Dedifferentiated amniotic fluid mesenchymal stem cell (primary cell): ENCODE data around the gene SMIM15.
A peak's percentile ranks its signal among the peaks of the same experiment; 100 is the strongest.
"Not testable (repeated sequence)": the region's sequence is repeated elsewhere in the genome, so short reads cannot be mapped to it uniquely, and the experiment has no call there.

Experiments
- DNase-seq: peaks from one replicate; pipeline ENCODE4 v3.0.0-alpha.2; 2016; ENCODE audit errors: extremely low spot score

SMIM15 gene, protein sequence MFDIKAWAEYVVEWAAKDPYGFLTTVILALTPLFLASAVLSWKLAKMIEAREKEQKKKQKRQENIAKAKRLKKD

DNA sequence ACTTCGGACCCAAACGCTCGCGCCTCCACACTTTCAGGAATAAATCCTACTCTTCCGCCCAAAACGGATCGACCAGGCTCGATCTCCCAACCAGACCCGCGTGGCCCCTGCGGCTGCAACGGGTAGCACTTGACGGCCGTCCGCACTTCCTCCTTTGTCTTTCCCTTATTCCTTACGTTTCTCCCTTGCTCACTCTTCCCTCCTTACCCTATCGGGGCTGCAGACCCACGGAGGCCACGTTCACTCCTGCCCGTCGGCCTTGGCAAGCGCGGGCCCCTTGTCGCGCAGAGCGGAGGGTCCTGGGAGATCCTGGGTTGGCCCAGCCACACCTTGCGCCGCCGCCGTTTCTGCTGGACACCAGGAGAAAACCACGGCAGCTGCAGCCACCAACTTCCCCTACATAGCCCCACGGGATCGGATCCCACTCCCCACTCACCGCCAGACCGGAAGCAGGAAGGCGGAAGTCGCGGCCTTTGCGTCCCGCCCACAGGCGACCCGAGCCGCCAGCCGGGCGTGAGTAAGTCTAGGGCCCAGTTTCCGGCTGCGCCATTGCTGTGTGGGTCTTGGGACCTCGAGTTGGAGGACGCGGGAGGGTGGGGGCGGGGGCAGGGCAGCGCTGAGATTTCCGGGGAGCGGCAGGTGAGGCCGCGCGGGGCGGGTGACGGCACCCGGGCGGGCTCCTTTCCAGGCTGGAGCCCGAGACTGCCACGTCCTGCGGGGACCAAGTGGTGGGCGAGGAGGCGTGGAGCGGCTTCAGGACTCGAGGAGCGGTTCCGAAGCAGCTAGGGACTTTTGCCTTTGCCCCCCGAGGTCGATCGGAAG is at the start of gene SMIM15:
Gene SMIM15 (minus strand): TSS at position 459 of the 822 bp plus-strand sequence. CDS start 2,297 bp downstream, outside the sequence.
- peak; percentile 78 for DNase-seq

DNA sequence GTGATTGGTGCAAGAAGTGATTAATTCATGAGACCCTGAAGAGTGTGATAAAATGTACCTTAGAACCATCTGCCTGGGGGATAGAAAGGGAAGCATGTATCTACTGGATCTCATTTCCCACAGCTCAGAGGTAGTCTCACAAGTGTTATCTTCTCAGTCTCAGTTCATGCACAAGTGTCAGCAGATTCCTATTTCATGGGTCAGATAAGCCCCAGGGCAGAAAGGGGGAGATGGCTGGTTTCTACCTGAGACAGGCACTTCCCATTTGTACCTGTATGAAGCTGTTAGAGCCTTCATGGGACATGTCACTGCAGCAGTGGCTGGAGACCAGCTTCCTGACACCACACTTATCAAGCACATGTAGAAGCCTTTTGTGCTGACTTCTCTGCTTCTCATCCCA is 45.6 kb upstream of the SMIM15 start:
- DNase-seq = no peak

GRCh38 chr5:61205013-61205412 is 42.7 kb upstream of the SMIM15 start:
- DNase-seq = no peak

- no peak for DNase-seq
Measured at GRCh38 chr5:61202213-61202612, 39.9 kb upstream of the SMIM15 start.

DNA sequence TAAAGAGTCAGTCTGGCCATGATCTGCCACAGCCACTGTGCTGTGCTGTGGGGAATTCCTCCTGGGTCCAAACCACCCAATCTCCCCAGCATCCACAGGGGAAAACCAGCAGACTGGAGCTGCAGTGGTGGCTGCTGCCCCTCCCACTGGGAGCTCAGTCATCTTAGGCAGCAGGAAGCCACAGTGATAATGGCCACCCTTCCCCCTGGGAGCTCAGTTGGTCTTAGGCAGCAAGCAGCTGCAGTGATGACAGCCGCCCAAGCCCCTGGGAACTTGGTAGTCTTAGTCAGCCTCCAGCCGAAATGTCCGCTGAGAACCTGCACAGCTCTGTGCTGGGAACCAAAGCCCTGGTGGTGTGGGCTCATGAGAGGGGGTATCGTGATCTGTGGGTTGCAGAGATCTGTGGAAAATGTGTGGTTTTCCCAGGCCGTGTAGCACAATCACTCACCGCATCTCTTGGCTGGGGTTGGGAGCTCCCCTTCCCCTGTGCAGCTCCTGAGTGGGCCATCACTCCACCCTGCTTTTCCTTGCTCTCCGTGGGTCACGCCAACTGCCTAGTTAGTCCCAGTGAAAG is 38.4 kb upstream of the SMIM15 start:
- no peak for DNase-seq

DNA sequence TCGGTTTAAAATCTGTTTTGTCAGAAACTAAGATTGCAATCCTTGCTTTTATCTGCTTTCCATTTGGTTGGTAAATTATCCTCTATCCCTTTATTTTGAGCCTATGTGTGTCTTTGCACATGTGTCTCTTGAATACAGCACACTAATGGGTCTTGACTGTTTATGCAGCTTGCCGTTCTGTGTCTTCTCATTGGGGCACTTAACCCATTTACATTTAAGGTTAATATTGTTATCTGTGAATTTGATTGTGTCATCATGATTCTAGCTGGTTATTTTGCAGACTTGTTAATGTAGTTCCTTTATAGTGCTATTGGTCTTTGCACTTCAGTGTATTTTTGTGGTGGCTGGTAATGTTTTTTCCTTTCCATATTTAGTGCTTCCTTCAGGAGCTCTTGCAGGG is 36.3 kb upstream of the SMIM15 start:
- DNase-seq = no peak

DNA sequence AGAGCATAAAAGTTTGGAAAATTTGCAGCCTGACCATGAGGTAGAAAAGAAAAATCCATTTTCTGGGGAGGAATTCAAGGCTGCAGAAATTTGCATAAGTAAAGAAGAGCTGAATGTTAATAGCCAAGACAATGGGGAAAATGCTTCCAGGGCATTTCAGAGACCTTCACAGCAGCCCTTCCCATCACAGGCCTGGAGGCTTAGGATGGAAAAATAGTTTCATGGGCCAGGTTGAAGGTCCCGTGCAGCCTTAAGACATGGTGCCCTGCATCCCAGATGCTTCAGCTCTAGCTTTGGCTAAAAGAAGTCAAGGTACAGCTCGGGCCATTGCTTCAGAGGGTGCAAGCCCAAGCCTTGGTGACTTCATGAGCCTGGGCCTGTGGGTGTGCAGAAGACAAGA is 25.6 kb upstream of the SMIM15 start:
- DNase-seq = not testable (repeated sequence)

- DNase-seq = not testable (repeated sequence)
Measured at GRCh38 chr5:61187352-61187751, 25.1 kb upstream of the SMIM15 start.

DNA sequence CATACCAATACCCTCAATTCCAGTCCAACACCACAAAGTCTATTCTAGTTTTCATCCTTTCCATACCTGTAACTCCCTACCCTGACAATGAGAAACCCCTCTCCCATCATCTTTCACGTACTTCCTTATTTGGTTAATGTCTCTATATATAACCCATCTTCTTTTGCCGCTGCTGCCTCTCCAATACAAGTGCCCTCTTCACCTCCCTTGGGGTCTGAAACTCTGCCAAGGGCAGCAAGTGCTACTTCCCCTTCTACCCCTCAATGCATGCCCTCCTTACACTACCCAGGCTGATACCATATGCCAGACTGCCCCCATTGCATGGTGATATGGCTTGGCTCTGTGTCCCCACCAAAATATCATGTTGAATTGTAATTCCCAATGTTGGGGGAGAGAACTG is 24.4 kb upstream of the SMIM15 start:
- no peak for DNase-seq

DNA sequence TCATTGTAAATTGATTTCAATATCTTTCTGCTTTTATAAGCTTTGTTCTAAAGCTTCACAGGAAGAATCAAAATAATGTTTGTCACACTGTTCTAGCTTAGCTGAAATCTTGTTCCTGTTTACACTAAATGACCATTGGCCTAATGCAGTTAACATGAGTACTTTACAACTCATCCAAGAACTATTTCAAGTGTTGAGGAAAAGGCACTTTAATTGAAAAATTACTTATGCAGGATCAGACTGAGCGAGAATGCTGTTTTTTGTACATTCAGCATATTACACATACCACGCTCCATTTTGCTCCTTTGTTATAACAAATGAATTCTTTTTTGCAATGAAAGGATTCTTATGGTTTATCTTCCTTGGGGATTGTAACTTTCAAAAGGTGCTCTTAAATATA is 22.4 kb upstream of the SMIM15 start:
- DNase-seq = no peak

DNA sequence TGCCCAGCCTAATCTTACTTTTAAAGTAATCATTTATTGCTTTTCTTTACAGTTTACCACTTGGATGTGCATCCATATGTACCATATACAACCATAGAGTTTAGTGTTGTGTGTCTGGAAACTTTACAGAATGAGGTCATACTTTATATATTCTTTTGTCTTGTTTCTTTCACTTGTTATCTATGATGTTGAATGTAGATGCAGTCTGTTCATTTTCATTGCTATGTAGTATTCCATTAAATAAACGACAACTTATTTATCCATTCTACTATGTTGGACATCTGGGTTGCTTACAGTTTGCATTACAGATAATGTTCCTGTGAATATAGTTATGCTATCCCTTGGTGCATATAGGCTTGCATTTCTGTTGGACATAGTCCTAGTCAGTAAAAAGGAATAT is 21.3 kb upstream of the SMIM15 start:
- DNase-seq = no peak

DNA sequence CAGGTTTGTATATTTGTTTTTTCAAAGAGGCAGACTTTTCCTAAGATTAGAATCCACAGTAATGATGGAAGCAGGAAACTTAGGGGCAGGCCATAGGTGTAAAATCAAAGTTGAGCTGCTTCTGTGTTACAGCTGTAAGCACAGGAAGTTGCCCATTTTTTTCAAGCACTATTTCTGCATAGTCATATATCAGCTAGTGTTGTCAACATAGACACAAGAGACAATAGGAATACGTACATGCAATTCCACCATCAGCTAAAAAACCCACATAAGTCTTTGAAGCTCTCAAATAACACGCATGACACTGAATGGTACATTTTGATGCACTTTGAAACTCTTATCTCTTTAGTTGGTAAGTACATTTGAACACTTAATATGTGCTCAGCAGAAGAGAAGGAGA is 20.2 kb upstream of the SMIM15 start:
- DNase-seq = no peak

DNA sequence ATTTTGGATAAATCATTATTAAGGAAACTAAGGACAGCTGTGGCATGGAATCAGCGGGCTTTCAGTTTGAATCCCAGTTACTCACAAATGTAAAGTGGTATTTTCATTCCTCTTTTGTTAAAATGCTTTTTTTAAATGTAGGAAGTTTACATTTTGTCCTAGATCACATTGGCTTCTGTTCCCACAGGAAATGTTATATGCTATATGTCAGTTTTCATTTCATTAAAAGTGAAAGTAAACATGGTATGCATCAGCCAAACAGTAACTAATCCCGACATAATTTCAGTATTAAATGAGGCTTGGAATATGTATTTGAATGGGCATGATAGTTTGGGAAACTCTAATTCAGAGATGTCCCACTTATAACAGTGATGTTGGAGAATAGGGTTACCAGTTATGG is 18.6 kb upstream of the SMIM15 start:
- DNase-seq = no peak

GRCh38 chr5:61178702-61179101 is 16.4 kb upstream of the SMIM15 start:
- no peak for DNase-seq

DNA sequence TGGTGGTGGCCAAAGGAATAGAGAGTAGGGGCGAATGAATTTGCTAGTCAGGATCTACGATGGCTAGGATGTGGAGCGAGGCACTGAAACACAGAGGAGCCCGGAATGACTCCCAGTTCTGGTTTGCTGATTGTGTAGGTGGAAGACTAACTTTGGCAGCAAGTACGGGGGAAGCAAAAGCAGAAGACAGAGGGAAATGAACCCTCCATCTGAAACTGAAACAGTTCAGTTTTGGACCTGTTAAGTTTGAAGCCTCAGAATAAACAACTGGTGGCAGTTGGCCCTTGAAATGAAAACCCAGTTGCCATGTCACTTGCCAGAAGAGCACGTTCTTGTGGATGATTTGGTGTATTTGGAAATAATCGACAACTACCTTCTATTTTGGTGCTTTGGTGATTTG is 15.4 kb upstream of the SMIM15 start:
- DNase-seq = no peak

DNA sequence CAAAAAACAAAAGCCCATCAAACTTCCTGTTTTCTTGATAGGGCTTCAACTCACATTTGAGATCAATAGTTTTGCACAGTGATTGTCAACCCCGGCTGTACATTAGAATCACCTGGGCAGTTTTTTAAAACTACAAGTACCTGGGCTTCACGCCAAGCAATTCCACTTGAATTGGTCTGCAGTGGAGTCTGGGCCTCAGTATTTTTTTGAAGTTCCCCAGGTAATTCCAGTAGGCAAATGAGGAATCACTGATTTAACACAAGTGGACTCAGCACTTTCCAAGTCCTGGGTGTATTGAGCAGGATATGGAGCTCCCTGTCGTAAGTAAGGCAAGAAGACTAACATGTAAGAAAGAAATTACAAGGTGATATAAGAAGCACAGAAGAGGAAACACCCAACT is 14.8 kb upstream of the SMIM15 start:
- no peak for DNase-seq

- no peak for DNase-seq
Measured at GRCh38 chr5:61176631-61177030, 14.4 kb upstream of the SMIM15 start.

DNA sequence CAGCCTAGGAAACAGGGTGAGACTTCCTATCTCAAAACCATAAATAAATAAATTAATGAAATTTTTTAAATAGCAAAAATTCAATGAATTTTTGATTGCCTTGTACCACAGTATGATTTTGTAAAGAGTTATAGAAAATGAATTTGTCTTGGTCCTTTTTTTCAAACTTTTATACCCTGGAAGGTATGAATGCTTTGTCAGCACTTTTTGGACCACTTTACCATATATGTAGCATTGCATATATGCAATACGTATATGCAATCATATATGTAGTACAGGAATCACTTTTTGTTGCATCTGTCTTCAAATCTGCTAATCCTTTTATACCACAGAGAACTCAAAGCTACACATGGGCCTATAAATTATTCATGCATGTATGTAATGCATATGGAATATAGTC is 9.2 kb upstream of the SMIM15 start:
- no peak for DNase-seq

DNA sequence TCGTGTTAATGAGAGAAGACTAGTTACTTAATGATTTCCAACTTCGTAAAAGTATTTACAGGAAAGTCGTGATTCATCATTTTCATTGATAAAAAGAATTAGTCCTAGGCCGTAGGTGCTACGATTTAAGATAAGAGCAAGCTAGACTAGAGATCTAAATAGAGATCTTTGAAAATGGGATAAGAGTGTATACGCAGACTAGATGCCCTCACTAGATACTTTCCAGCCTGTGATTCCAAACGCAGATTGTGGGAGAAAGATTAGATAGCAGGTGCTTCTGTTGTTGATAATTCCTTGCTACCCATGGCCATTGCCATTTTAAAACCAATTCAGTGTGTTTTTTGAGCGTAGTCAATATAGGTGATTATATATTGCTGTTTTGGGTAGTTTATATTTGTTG is 6.7 kb upstream of the SMIM15 start:
- DNase-seq = no peak

DNA sequence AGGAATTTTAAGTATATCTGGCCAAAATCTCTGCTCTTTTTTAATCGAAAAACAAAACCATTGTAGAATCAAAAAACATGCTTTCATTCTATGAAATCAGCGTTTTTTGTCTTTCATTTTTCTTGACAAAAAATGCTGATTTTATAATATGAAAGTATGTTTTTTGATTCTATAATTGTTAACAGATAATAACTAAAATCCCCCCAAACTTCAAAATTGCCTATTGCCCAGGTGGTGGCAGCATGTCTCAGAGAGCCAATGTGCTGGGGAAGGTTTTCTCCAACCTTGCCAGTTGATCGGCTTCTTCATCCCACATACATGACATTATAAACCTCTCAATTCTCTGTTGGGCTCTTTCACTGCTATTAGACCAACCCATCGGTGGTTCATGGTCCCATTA is 5.1 kb upstream of the SMIM15 start:
- DNase-seq = no peak

DNA sequence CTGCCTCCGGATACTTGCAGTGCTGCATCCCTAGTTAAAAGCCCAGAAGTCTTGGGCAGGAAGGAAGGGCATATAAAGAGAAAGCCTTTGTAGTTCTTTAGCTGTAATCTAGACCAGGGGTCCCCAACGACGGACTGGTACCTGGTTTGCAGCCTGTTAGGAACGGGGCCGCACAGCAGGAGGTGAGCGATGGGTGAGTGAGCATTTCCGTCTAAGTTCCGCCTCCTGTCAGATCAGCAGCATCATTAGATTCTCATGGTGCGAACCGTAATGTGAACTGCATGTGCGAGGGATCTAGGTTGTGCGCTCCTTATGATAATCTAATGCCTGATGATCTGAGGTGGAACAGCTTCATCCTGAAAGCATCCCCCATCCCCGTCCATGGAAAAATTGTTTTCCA is 1.6 kb upstream of the SMIM15 start:
- DNase-seq = no peak

DNA sequence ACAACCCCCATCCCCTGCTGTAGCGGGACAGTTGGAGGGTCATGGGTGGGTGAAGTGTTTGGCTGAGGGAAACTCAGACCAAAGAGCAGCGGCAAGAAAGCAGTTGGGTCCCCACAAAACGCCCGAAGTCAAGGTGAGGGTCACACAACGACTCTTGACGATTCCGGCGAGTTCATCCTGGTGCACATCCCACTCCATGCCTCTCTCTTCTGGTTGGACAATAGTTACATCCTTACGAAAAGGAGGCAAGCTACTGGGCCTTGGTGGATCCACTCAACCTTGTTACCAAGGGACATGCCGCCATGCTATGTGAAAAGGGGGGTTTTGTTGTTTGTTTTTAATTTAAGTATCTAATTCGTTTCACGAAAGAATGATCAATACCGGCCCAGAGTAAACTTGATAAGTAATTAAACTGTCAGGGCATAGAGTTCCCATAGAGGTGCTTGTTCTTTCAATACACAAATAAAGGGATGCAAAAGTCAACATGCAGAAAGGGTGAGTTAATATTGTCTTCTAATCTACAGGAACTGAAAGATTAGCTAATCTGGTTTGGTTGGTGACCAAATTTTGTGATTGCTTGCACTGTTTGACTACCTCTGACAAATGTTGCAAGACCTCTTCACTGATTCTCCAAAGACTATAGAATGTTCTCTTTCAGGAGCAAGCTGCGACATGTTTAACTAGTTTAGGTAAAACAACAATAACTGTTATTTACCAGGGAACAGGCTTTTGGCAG is 732 bp upstream of the SMIM15 start:
- no peak for DNase-seq

DNA sequence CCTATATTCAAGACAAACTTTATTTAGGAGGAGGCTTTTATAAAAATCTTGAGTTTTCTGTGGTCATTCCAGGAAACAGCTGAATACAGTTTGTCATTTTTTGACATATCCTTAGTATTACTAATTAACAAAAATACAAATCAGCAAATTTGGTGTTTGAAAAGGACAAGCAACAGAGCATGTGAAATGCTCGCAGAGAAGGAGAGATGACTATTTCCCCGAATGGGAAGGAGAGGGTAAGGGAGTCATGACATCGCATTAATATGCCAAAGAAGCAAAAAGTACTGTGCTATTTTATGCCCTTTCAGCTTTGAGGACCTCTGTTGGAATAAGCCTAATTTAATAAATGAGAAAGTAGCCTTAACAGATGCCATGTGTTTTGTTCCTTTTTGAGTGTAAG is 1.8 kb downstream of the SMIM15 start:
- DNase-seq = no peak
